Neural cell (in vitro differentiated cells): ENCODE measurements around the gene SLC24A2. TPM values are rescaled to one million over a fixed set of nuclear protein-coding genes. Genes with fewer than 3 reads are reported as not detected.

ENCODE experiments used
- H2AFZ ChIP-seq: fragments of 200-600, 300-800 bp; sonication (generic), shearing (Covaris generic); 2 replicates; pipeline ENCODE4 v1.6.0; 2014; ENCODE audit warnings: low read depth, mild to moderate bottlenecking, antibody characterized with exemption, low read length, moderate library complexity
- H3F3A ChIP-seq: fragments of 200-600 bp; shearing (Covaris generic); 2 replicates; pipeline ENCODE4 v1.6.1; 2016; ENCODE audit warnings: mild to moderate bottlenecking, moderate library complexity, mixed read lengths, antibody characterized with exemption, low read length; ENCODE audit not compliant: insufficient read depth, poor library complexity, severe bottlenecking
- H3K27ac ChIP-seq: fragments of 200-600, 300-800 bp; sonication (generic), shearing (Covaris generic); 2 replicates; pipeline ENCODE4 v1.5.1; 2014; ENCODE audit warnings: mild to moderate bottlenecking, low read length, moderate library complexity
- H3K27me3 ChIP-seq: fragments of 300-800, 200-600 bp; sonication (generic), shearing (Covaris generic); 2 replicates; pipeline ENCODE4 v1.6.0; 2014; ENCODE audit warnings: mild to moderate bottlenecking, low read depth, low read length, moderate library complexity; ENCODE audit not compliant: insufficient read depth
- H3K36me3 ChIP-seq: fragments of 300-800, 200-600 bp; sonication (generic), shearing (Covaris generic); 2 replicates; pipeline ENCODE4 v1.5.1; 2014; ENCODE audit warnings: mild to moderate bottlenecking, antibody characterized with exemption, low read length, moderate library complexity; ENCODE audit not compliant: insufficient read depth
- H3K4me2 ChIP-seq: fragments of 300-800, 200-600 bp; sonication (generic), shearing (Covaris generic); 2 replicates; pipeline ENCODE4 v1.6.0; 2014; ENCODE audit warnings: mild to moderate bottlenecking, low read length
- H3K4me3 ChIP-seq: fragments of 300-800, 200-600 bp; sonication (generic), shearing (Covaris generic); 2 replicates; pipeline ENCODE4 v1.5.1; 2014; ENCODE audit warnings: mild to moderate bottlenecking, low read length, moderate library complexity
- H3K79me2 ChIP-seq: fragments of 200-600 bp; shearing (Covaris generic); replicated peaks from 2 replicates; pipeline ENCODE4 v1.6.0; 2014; ENCODE audit warnings: mild to moderate bottlenecking, low read length, moderate library complexity; ENCODE audit not compliant: insufficient read depth
- H3K9ac ChIP-seq: fragments of 300-800, 200-600 bp; sonication (generic), shearing (Covaris generic); 2 replicates; pipeline ENCODE4 v1.6.1; 2016; ENCODE audit warnings: mild to moderate bottlenecking, low read length, mixed read lengths
- H3K9me2 ChIP-seq: fragments of 200-600 bp; shearing (Covaris generic); 2 replicates; pipeline ENCODE4 v1.6.1; 2016; ENCODE audit warnings: mild to moderate bottlenecking, low read length, mixed read lengths; ENCODE audit not compliant: insufficient read depth
- H3K9me3 ChIP-seq: fragments of 200-600, 300-800 bp; sonication (generic), shearing (Covaris generic); 2 replicates; pipeline ENCODE4 v1.6.1; 2016; ENCODE audit warnings: mild to moderate bottlenecking, mixed run types, low read length, moderate library complexity, mixed read lengths
- H4K20me1 ChIP-seq: fragments of 200-600 bp; shearing (Covaris generic); 2 replicates; pipeline ENCODE4 v1.6.1; 2016; ENCODE audit warnings: mild to moderate bottlenecking, mixed run types; ENCODE audit not compliant: insufficient read depth
- CTCF ChIP-seq: fragments of 450-650 bp; IDR thresholded peaks from 2 replicates; pipeline ENCODE4 v1.5.1; 2014; ENCODE audit warnings: antibody characterized with exemption, mild to moderate bottlenecking, moderate library complexity; ENCODE audit not compliant: poor library complexity, severe bottlenecking
- EP300 ChIP-seq: fragments of 450-650 bp; conservative IDR thresholded peaks from 2 replicates; pipeline ENCODE4 v1.6.1; 2014; ENCODE audit warnings: antibody characterized with exemption, mild to moderate bottlenecking, moderate library complexity; ENCODE audit not compliant: poor library complexity, severe bottlenecking
- EZH2 ChIP-seq: fragments of 200-600, 300-800 bp; shearing (Covaris generic), sonication (generic); IDR thresholded peaks from 2 replicates; pipeline ENCODE4 v1.6.1; 2014; ENCODE audit warnings: antibody characterized with exemption, low read length, borderline replicate concordance, mild to moderate bottlenecking; ENCODE audit not compliant: insufficient read depth, poor library complexity, severe bottlenecking
- MXI1 ChIP-seq: fragments of 450-650 bp; conservative IDR thresholded peaks from 2 replicates; pipeline ENCODE4 v1.6.1; 2014; ENCODE audit warnings: antibody characterized with exemption, mild to moderate bottlenecking; ENCODE audit not compliant: poor library complexity, severe bottlenecking
- POLR2AphosphoS5 ChIP-seq: IDR thresholded peaks from 2 replicates; pipeline ENCODE4 v1.6.1; 2012
- RAD21 ChIP-seq: fragments of 450-650 bp; conservative IDR thresholded peaks from 2 replicates; pipeline ENCODE4 v1.6.1; 2014; ENCODE audit warnings: antibody characterized with exemption, mild to moderate bottlenecking, moderate library complexity
- REST ChIP-seq: IDR thresholded peaks from 2 replicates; pipeline ENCODE4 v1.6.1; 2012; ENCODE audit warnings: borderline replicate concordance
- SMC3 ChIP-seq: fragments of 450-650 bp; conservative IDR thresholded peaks from 2 replicates; pipeline ENCODE4 v1.6.1; 2014; ENCODE audit warnings: antibody characterized with exemption, mild to moderate bottlenecking, moderate library complexity; ENCODE audit not compliant: poor library complexity
- TAF1 ChIP-seq: IDR thresholded peaks from 2 replicates; pipeline ENCODE4 v1.6.1; 2012; ENCODE audit warnings: low read depth
- polyA plus RNA-seq: library from polyadenylated mRNA; depleted of rRNA; stranded (reverse); fragments of >200 nt; gene quantifications from 2 replicates; pipeline ENCODE4 v1.2.3, GENCODE V29; 2014

SLC24A2 gene
- polyA plus RNA-seq, 1 donor from 2014 or later: 0.56 TPM

- Histone ChIP-seq H4K20me1 (no peaks in the 10 kb centered on the region), H3K4me2 (no peak overlapping the region), H3F3A (no peaks in the 10 kb centered on the region), H3K27ac (no peak overlapping the region), H3K9ac (no peak overlapping the region), H3K79me2 (no peaks in the 10 kb centered on the region), H3K9me3 (no peaks in the 10 kb centered on the region), H3K4me3 (no peak overlapping the region), H2AFZ (no peak overlapping the region), H3K36me3 (no peaks in the 10 kb centered on the region), H3K27me3 (no peaks in the 10 kb centered on the region), H3K9me2 (no peaks in the 10 kb centered on the region)
- TF ChIP-seq CTCF (no peak), TAF1 (no peak), SMC3 (no peak), EP300 (no peak), POLR2AphosphoS5 (no peak)
Measured at GRCh38 chr9:19828576-19829109, 39.8 kb upstream of the SLC24A2 start.

DNA sequence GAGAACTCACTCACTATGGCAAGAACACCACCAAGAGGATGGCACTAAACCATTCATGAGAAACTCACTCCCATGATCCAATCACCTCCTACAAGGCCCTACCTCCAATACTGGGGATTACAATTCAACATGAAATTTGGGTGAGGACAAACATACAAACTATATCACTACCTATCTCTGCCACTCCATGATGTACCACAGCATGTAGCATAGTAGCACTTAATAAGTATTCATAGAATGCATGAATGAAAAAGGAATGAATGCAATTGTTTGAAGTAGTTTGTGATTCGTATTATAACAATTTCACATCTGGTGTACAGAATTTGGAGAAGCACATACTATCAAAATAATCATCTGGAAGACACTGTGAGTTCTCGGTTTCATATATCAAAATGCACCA lies 27.9 kb upstream of the SLC24A2 start:
- no peak overlapping the region for H3K9ac ChIP-seq
- TF ChIP-seq SMC3: no peak
- no peak for TF ChIP-seq POLR2AphosphoS5
- no peak for TF ChIP-seq EP300
- TF ChIP-seq MXI1: no peak
- no peak for TF ChIP-seq CTCF
- TF ChIP-seq RAD21: no peak
- no peak for TF ChIP-seq REST
- no peak for TF ChIP-seq TAF1
- no peak for TF ChIP-seq EZH2

More for the DNA sequence above, 27.9 kb upstream of the SLC24A2 start:
- H3K9me2 ChIP-seq: no peaks in the 10 kb centered on the region
- no peaks in the 10 kb centered on the region for H3K36me3 ChIP-seq
- H3F3A ChIP-seq: no peaks in the 10 kb centered on the region
- H3K27me3 ChIP-seq: no peaks in the 10 kb centered on the region
- peaks cover 2% of the 10 kb centered on the region for H3K9me3 ChIP-seq
- H2AFZ ChIP-seq: no peak overlapping the region
- H3K4me3 ChIP-seq: no peak overlapping the region
- no peak overlapping the region for H3K4me2 ChIP-seq
- no peaks in the 10 kb centered on the region for H4K20me1 ChIP-seq
- H3K27ac ChIP-seq: no peak overlapping the region
- H3K79me2 ChIP-seq: no peaks in the 10 kb centered on the region
